Osteoblast (primary cell): ENCODE results near the gene PTPRN2. TPM values are rescaled to one million over a fixed set of nuclear protein-coding genes. Genes with fewer than 3 reads are reported as not detected.

Experiments
- DNase-seq: peaks from one replicate; pipeline ENCODE4 v3.0.0; 2011; ENCODE audit warnings: low spot score, mixed read lengths; ENCODE audit not compliant: insufficient read length; ENCODE audit errors: missing footprints
- H2AFZ ChIP-seq: 2 replicates; pipeline ENCODE4 v1.6.0; 2011; ENCODE audit warnings: mild to moderate bottlenecking, low read length
- H3K27ac ChIP-seq: 2 replicates; pipeline ENCODE4 v1.5.1; 2011; ENCODE audit warnings: mild to moderate bottlenecking, low read depth, low read length, moderate library complexity
- H3K27me3 ChIP-seq: 2 replicates; pipeline ENCODE4 v1.6.0; 2012; ENCODE audit warnings: mild to moderate bottlenecking, control low read depth, inconsistent platforms, low read length, moderate library complexity; ENCODE audit not compliant: insufficient read depth
- H3K36me3 ChIP-seq: 2 replicates; pipeline ENCODE4 v1.5.1; 2011; ENCODE audit warnings: mild to moderate bottlenecking, low read length, control low read depth, moderate library complexity; ENCODE audit not compliant: insufficient read depth
- H3K4me1 ChIP-seq: 2 replicates; pipeline ENCODE4 v1.5.1; 2011; ENCODE audit warnings: mild to moderate bottlenecking, low read length, control low read depth, moderate library complexity; ENCODE audit not compliant: insufficient read depth
- H3K4me2 ChIP-seq: 2 replicates; pipeline ENCODE4 v1.6.0; 2011; ENCODE audit warnings: mild to moderate bottlenecking, low read length; ENCODE audit not compliant: insufficient read depth
- H3K4me3 ChIP-seq: fragments of 200-600 bp; sonication (generic); 3 replicates; pipeline ENCODE4 v1.5.1; 2012; ENCODE audit warnings: mild to moderate bottlenecking, low read length, inconsistent platforms; ENCODE audit not compliant: insufficient read depth
- H3K79me2 ChIP-seq: 2 replicates; pipeline ENCODE4 v1.6.0; 2012; ENCODE audit warnings: mild to moderate bottlenecking, low read length, control low read depth, inconsistent platforms; ENCODE audit not compliant: insufficient read depth
- H3K9me3 ChIP-seq: 2 replicates; pipeline ENCODE4 v1.5.1; 2011; ENCODE audit warnings: low read depth, low read length, control low read depth
- H4K20me1 ChIP-seq: 2 replicates; pipeline ENCODE4 v1.6.0; 2012; ENCODE audit warnings: mild to moderate bottlenecking, low read length, control low read depth; ENCODE audit not compliant: insufficient read depth
- total RNA-seq: library from RNA; depleted of rRNA; stranded (reverse); fragments of >200 nt; gene quantifications from 2 replicates; pipeline ENCODE4 v1.2.3, GENCODE V29; 2012
- TF ChIP-seq, protein P1 (sequence below): IDR thresholded peaks from 2 replicates; pipeline ENCODE4 v1.5.1; 2011; ENCODE audit warnings: mild to moderate bottlenecking, low read depth, low read length, moderate library complexity; ENCODE audit errors: extremely low read depth

Gene PTPRN2
- total RNA-seq, 1 donor: 0.36 TPM

DNA sequence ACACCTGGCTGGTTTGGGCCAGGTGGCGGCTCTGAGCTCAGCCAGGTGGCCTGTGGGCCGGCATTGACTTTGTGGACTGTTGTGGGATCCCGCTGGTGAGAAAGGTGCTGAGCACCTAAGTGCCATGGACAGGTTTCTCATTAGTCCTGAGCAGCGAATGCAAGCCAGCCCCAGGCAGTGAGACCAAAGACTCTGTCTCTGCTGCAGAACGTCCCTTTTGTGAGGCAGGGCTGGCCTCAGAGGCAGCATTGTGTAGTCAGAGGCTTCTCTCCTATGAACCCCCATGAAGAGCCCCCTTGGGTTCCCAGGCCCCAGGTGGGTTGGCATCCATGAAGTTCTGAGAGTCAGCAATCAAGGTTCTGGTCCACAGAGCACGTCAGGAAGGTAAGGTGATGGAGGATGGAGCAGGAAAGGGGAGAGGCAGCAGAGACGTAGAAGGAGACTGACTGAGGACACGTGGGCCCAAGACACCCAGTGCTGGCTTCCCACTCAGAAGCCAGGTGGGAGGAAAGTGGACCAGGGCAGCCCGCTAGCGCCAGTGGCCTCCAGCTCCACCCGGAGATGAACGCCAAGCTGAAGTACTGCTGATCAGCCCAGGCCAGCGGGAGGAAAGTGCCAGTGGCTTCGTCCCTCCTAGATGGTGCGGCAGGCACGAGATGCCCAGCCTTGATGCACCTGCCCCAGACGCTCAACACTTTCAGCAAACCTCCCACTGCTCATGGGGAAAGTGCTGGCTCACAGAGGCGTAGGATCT, 19.2 kb upstream of the PTPRN2 start:
- Histone ChIP-seq H3K36me3 (no peaks in the 10 kb centered on the region), H2AFZ (no peak overlapping the region), H3K4me2 (no peak overlapping the region), H3K4me3 (no peak overlapping the region), H3K4me1 (no peaks in the 10 kb centered on the region), H3K79me2 (no peaks in the 10 kb centered on the region), H4K20me1 (no peaks in the 10 kb centered on the region), H3K9me3 (no peaks in the 10 kb centered on the region), H3K27ac (no peak overlapping the region), H3K27me3 (no peaks in the 10 kb centered on the region)
- peak; percentile 66 for DNase-seq
- TF ChIP-seq, protein P1, sequence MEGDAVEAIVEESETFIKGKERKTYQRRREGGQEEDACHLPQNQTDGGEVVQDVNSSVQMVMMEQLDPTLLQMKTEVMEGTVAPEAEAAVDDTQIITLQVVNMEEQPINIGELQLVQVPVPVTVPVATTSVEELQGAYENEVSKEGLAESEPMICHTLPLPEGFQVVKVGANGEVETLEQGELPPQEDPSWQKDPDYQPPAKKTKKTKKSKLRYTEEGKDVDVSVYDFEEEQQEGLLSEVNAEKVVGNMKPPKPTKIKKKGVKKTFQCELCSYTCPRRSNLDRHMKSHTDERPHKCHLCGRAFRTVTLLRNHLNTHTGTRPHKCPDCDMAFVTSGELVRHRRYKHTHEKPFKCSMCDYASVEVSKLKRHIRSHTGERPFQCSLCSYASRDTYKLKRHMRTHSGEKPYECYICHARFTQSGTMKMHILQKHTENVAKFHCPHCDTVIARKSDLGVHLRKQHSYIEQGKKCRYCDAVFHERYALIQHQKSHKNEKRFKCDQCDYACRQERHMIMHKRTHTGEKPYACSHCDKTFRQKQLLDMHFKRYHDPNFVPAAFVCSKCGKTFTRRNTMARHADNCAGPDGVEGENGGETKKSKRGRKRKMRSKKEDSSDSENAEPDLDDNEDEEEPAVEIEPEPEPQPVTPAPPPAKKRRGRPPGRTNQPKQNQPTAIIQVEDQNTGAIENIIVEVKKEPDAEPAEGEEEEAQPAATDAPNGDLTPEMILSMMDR: no peak

DNA sequence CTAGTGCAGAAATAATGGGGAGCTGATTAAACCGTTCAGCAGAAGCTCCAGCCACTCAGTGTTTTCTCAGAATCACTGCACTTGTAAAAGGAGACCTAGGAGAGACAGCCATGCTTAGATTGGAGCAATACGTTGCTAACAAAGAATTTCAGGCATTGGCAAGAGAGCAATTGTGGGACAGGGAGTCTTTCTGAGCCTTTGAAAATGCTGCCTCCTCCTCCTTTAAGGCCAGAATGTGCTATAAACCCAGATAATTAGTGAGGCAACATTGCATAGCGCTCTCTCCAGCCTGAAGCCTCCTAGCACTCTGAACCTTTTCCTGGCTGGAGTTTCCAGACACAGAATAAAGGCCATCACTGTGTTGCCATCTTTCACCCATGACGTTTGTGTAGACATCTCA, 18.5 kb upstream of the PTPRN2 start:
- TF ChIP-seq, protein P1: no peak
- no peak overlapping the region for H3K4me3 ChIP-seq
- H3K4me2 ChIP-seq: no peak overlapping the region
- H3K27ac ChIP-seq: no peak overlapping the region
- H2AFZ ChIP-seq: no peak overlapping the region
- no peak for DNase-seq
- no peaks in the 10 kb centered on the region for H3K79me2 ChIP-seq
- H3K4me1 ChIP-seq: no peaks in the 10 kb centered on the region
- no peaks in the 10 kb centered on the region for H3K9me3 ChIP-seq
- no peaks in the 10 kb centered on the region for H4K20me1 ChIP-seq
- no peaks in the 10 kb centered on the region for H3K27me3 ChIP-seq
- no peaks in the 10 kb centered on the region for H3K36me3 ChIP-seq

DNA sequence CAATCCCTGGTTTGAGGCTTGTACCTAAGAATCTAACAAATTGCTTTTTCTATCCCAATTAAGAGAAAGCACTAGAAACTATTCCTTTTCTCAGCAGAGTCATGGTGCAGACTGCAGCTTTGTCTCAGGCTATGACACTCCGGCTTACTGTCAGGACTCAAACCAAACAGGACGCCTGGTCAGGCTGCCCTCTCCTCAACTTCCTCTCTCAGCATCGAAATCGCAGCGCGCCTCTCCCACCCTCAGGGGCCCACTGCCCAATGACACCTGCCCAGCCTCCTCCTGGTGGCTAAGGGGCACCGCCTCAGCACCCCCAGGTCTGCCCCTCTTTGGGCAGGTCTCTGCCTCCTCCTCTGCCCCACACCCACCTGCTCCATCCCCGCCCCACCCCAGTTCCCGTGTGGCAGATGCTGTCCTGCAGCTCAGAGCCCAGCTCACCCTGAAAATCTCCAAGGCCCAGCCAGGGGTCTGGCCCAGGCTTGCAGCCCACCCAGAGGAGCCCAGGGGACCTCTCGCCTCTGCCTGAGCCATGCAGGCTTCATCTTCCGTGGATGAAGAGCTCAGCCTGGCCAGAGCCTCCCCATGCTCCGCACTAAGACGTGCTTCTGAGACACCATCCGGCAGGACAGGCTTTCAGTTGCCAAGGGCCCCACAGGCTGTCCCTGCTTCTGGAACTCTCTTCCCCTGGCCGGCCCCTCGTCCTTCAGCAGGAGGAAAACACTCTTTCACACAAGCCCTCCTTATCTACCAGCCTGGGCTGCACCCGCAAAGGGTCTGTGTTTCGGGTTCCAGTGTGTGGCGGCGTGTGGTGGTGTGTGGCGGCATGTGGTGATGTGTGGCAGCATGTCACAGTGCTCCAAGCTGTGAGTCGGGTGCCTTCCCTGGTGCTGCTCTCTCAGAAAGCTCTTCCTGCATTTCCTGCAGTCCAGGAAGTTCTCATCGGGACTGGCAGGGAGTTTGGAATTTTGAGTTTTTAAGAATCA, 16.4 kb upstream of the PTPRN2 start:
- no peaks in the 10 kb centered on the region for H3K36me3 ChIP-seq
- H3K9me3 ChIP-seq: no peaks in the 10 kb centered on the region
- H3K4me2 ChIP-seq: no peak overlapping the region
- H3K27ac ChIP-seq: no peak overlapping the region
- no peak overlapping the region for H3K4me3 ChIP-seq
- TF ChIP-seq, protein P1: no peak
- no peaks in the 10 kb centered on the region for H3K79me2 ChIP-seq
- DNase-seq: no peak
- H3K27me3 ChIP-seq: no peaks in the 10 kb centered on the region
- no peaks in the 10 kb centered on the region for H4K20me1 ChIP-seq
- H2AFZ ChIP-seq: no peak overlapping the region
- H3K4me1 ChIP-seq: no peaks in the 10 kb centered on the region
